Skeletal muscle cell (primary cell): Measurements from ENCODE around the gene SLC38A1.

Experiments used
- DNase-seq: peaks from one replicate; pipeline ENCODE4 v3.0.0-alpha.2; 2010; ENCODE audit warnings: low read depth
- H3K4me3 ChIP-seq: 2 replicates; pipeline ENCODE4 v1.5.1; 2011; ENCODE audit warnings: low read depth, mild to moderate bottlenecking, control low read depth, low read length, moderate library complexity

The SLC38A1 gene

DNA sequence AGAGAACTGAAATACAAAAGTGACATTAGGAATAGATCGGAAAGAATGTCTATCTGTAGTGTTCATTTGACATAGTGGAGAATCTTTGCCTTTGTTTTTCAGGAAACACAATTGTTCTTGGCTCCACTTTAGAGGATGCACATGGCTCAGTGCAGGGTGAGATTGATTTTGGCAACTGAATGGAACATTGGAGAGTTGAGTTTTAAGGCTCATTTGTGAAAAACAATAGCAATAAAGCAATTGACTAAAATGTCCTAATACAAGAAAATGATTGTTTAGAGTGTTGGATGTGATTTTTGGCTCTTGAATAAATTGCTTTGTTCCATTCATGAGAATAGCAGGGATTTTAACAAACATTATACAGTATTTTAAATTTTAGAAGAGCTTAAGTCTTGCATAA, 116.4 kb downstream of the SLC38A1 start:
- no peak overlapping the region for H3K4me3 ChIP-seq
- no peak for DNase-seq

DNA sequence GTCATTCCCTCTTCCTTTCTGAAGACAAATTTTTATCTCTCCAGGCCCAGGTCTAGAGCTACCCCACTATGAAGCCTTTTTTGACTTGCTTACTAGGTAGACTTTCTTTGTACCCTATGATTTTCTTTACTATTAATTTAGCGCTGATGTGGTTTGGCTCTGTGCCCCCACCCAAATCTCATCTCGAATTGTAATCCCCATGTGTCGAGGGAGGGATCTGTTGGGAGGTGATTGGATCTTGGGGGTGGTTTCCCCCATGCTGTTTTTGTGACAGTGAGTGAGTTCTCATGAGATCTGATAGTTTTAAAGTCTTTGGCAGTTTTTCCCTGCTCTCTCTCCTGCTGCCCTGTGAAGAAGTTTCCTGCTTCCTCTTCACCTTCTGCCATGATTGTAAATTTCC, 118.1 kb downstream of the SLC38A1 start:
- no peak for DNase-seq
- no peak overlapping the region for H3K4me3 ChIP-seq

DNA sequence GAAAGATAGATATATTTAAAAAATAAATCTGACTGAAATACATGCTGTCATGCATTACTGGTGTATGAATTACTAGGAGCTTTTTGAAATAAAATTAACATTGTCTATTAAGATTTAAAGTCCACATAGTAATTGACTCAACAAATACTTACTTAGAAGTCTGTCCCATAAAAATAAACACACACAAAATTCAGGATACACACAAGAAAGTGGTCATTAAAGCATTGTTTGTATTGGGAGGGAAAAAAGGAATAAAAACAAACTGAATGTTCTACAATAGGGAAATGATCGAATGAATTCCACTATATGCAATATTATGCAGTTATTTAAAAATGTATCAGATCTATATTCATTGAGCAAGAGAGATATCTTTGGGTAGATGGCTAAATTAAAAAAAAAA, 118.9 kb downstream of the SLC38A1 start:
- DNase-seq = no peak
- no peak overlapping the region for H3K4me3 ChIP-seq

DNA sequence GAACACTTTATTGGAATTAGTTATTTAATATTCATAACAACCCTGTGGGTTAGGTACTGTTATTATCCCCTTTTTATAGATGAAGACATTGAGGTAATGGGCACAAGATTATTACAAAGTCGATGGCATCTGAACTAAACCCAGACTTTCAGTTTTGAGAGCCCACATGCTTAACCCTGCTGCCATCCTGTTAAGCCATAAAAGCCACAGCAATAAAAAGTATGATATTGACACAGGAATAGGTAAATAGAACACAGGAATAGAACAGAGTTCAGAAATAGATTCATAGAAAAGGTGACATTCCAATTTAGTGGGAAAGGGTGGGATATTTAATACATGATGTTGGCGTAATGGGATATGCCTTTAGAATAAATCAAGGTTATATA, 119.8 kb downstream of the SLC38A1 start:
- no peak overlapping the region for H3K4me3 ChIP-seq
- no peak for DNase-seq

DNA sequence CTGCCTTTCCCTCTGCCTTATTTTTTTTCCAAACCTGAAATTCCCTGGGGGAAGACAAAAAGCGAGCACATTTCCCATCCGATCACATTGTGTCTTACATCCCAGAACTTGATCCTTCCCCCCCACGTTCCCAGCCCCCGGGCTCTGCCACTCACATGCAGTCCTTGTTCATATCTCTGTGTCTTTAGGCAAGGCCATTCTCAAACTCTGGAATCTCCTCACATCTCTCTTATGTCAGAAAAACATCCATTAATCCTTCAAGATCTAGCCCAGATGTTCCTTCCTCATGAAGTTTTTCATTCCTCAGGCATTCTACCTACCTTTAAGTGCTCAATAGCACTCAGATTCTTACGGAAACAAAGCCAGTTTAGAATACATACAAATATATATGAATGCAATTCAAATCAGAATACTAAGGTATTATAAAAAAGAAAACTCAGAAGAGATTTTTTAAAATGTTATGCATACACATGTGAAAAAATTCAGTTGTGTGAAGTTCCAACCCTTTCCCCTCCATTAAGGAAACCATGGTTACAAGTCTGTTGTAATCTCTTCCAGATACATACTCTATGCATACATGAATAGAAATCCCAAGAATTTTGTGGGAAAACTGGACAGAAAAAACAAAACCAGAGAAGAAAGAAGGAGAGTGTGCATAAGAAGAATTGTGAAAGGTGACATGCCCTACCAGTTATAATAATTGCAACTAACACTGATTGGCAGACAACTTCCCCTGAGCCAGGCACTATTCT, 120.3 kb downstream of the SLC38A1 start:
- DNase-seq = no peak
- H3K4me3 ChIP-seq = no peak overlapping the region

DNA sequence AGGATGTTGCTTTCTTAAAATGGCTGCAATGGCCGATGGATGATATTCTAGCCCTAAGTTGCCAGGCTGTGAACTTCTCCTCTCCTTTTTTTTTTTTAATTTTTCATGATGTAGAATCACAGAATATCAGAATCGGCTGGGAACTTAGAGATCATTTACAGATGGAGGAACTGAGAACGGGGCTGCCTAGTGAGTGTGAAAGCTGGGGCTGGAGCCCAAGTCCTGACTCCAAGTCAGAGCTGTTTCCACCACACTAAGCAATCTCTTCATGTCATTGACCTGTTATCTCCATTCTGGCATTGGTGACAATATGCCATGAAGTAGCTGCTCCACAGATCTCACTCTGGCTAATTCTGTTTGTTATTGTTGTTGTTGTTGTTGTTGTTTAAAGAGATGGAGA, 121.7 kb downstream of the SLC38A1 start:
- H3K4me3 ChIP-seq = no peak overlapping the region
- no peak for DNase-seq

DNA sequence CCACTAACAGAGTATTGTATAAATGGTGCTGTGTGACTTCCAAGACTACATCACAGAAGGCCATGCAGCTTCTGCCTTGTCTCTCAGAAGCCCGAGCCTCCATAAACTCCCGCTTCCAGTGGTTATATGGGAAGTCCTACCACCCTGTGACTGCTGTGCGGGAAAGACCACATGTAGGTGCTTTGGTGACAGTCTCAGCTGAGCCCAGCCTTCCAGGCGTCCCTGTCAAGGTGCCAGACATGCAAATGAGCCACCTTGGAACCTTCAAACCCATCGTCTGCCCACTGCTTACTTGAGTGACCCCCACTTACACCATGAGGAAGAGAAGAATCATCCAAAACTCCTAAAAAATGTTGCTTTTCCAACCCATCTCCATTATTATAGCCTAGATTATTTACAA, 123.0 kb downstream of the SLC38A1 start:
- no peak for DNase-seq
- H3K4me3 ChIP-seq = no peak overlapping the region

DNA sequence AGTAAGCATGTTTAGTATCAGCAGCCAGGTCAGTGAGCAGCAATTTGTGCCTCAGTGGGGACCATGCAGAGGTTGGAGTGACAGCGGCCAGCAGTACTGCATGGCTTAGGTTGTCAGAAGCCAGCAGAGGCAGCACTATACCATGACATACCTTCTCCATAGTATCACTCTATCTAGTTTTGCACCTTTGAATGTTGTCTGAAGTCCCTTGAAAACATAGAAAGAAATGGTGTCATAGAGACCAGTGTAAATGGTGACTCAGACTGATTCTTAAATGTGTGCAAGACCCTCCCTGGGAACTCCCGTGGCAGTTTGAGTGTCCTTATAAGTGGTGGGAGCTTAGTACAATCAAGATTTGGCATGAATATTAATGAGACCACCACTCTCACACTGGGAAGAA, 124.4 kb downstream of the SLC38A1 start:
- no peak for DNase-seq
- no peak overlapping the region for H3K4me3 ChIP-seq

DNA sequence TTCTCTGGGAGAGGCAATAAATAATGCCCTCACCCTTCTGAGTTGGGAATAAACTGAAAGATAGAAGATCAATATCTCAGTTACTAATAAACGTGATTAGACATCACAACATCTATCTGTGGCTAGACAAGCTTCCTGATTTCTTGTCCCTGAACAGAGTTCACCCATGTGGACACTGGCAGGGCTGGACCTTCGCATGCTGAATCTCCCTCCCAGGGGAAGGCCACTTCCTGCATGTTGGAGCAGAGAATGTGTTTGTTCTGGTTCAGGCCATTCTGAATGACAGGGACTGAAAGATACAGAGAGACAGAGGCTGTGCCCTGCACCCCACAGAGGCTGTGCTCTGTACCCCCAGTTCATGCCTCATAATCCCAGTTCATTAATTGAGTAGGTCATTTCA, 132.6 kb downstream of the SLC38A1 start:
- no peak overlapping the region for H3K4me3 ChIP-seq
- no peak for DNase-seq

DNA sequence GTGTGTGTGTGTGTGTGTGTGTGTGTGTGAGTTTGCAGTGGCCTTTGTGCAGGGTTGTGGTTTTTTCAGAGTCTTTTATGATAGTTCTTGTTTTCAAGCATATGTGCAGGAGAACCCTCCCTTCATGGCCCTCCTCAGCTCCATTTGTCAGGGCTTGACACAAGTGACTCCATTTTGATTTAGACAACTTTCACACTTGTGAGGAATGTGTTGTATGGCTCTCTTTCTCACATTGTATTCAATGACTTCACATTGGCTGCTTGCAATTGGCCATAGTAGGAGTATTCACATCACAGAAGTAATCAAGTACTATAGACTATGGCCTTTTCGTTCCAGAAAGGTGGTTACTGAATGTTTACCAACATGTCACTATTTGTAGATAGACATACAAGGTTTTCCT, 133.1 kb downstream of the SLC38A1 start:
- H3K4me3 ChIP-seq = no peak overlapping the region
- DNase-seq = no peak

DNA sequence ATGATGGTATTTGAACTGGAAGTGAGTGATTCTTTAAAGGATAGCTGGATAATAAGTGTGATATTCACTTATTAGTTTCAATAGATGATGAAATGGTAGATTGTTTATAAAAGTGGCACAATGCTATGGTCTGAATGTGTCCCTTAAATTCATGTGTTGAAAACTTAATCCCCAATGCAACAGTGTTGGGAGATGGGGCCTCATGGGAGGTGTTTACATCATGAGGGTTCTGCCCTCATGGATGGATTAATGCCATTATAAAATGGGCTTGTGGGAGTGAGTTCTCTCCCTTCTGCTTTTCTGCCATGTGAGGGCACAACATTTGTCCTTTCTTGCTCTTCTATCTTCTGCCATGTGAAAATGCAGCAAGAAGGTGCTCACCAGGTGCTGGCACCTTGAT, 134.0 kb downstream of the SLC38A1 start:
- no peak for DNase-seq

DNA sequence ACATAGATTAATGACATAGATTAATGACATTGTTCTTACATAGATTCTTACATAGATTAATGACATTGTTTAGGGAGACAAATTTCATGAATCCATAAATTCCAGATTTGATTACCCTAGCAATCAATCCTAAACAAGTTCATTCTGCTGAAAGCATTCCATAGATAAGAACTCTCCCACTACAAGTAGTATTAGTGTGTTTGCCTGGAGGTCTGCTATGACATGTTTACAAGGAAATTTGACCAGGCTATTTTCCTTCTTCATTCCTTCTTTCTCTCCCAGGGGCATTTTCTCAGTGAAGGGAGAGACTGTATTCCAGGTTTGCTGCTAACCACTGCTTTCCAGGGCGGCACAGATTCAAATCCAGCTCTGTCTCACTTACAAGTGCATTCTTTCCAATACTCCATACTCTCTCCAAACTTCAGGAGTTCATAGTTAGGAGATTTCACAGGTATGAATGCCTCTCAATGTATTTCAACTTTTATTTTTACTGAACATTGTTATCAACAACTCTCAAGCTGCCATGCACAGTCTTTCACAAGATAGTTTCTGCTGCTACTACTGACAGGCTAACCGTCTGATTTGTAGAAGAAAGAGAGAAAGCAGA, 134.5 kb downstream of the SLC38A1 start:
- H3K4me3 ChIP-seq = no peak overlapping the region
- no peak for DNase-seq

More for the DNA sequence above, 134.0 kb downstream of the SLC38A1 start:
- H3K4me3 ChIP-seq = no peak overlapping the region

DNA sequence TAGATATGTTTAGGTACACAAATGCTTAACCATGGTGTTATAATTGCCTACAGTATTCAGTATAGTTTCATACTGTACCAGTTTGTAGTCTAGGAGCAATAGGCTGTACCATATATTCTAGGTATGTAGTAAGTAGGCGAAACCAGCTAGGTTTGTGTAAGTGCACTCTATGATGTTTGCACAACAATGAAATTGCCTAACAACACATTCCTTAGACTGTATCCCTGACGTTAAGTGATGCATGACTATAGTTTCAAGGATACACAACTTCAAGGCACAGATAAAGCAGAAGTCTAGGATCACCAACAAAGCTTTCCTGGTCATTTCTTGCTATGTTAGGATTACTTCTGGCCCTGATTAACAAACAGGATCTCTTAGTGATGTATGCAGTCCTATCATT, 135.1 kb downstream of the SLC38A1 start:
- DNase-seq = no peak
- H3K4me3 ChIP-seq = no peak overlapping the region
